ENCODE results near the gene HCRT. TPM values are rescaled to one million over a fixed set of nuclear protein-coding genes. Genes with fewer than 3 reads are reported as not detected.

Gene HCRT
- total and polyA plus RNA-seq, 2 of the 8 experiments (the other 6 are each of a cell fraction or from before 2014, with no cell fraction given) = not detected

DNA sequence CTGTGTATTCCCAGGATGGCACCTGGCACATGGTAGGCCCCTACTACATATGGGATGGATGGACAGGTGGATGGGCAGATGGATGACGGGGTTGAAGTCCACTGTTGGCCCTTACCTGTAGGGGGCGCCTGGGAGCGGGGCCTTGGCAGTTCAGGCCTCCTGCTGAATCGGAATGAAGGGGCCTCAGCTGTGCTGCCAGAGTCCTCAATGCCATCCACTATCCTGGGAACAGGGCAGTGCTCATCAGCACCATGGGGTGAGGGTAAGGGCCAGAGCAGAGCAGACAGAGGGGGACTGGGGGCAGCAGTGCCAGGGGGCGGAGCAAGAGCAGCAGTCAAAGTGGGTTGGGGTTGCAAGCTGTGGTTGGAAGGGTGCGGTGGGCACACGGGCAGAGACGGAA lies 22.1 kb downstream of the HCRT start:
- Histone ChIP-seq H3K18ac (ENCODE audit: extremely low read depth, low read length) (no peak overlapping the region), H2BK15ac (ENCODE audit: low read length) (no peak overlapping the region), H2BK12ac (ENCODE audit: low read depth, low read length) (no peak overlapping the region), H3K9me3 (ENCODE audit: insufficient read depth in 2 of 2, low read depth in 1 of 2, low read length in 1 of 2) (no peaks in the 10 kb centered on the region), H4K91ac (replicated peaks; ENCODE audit: insufficient read length, low read length) (no peak overlapping the region), H3K36me3 (ENCODE audit: control insufficient read depth in 2 of 4, insufficient read depth in 4 of 4, low read length in 3 of 4) (no peaks in the 10 kb centered on the region), H3K4ac (replicated peaks; ENCODE audit: insufficient read length, low read depth, low read length) (no peak overlapping the region), H3K27ac (ENCODE audit: low read depth, low read length) (no peak overlapping the region), H3K9ac (replicated peaks in 1 of 4; ENCODE audit: extremely low read depth in 1 of 4, low read depth in 3 of 4, low read length in 3 of 4) (no peak overlapping the region), H3K4me2 (ENCODE audit: insufficient read depth in 1 of 2, low read depth in 2 of 2, low read length in 2 of 2) (no peak overlapping the region), H3K4me3 (ENCODE audit: extremely low read depth in 1 of 4, insufficient read depth in 2 of 4, low read depth in 3 of 4, low read length in 4 of 4) (no peak overlapping the region), H2BK120ac (replicated peaks; ENCODE audit: low read depth, low read length) (no peak overlapping the region), H4K5ac (ENCODE audit: insufficient read length, low read depth, low read length) (no peak overlapping the region), H2BK20ac (ENCODE audit: low read length) (no peak overlapping the region; the same call in 1 of the 2 replicates), H3K56ac (replicated peaks; ENCODE audit: insufficient read length, low read depth, low read length) (no peak overlapping the region), H3K79me1 (ENCODE audit: low read depth, low read length) (no peaks in the 10 kb centered on the region), H2AK5ac (ENCODE audit: low read depth, low read length) (no peak overlapping the region), H3K23ac (ENCODE audit: insufficient read length) (no peak overlapping the region), H4K20me1 (replicated peaks in 1 of 2; ENCODE audit: control insufficient read depth in 1 of 2, insufficient read depth in 2 of 2, low read length in 2 of 2) (no peaks in the 10 kb centered on the region), H2BK5ac (ENCODE audit: low read depth, low read length) (no peak overlapping the region), H3K4me1 (replicated peaks in 1 of 4; ENCODE audit: control insufficient read depth in 3 of 4, insufficient read depth in 4 of 4, low read length in 3 of 4) (no peaks in the 10 kb centered on the region; a peak in 2 of 7 replicates), H2AFZ (ENCODE audit: low read length) (no peak overlapping the region), H3K14ac (ENCODE audit: insufficient read length) (no peak overlapping the region), H4K8ac (ENCODE audit: extremely low read depth, insufficient read depth, low read length) (peak overlapping the region; percentile 87; the same call in 1 of the 2 replicates), H3K23me2 (ENCODE audit: low read depth, low read length) (no peaks in the 10 kb centered on the region), H3K79me2 (ENCODE audit: control insufficient read depth in 1 of 2, insufficient read depth in 2 of 2, low read length in 2 of 2) (no peaks in the 10 kb centered on the region), H3K27me3 (replicated peaks in 1 of 4; ENCODE audit: control insufficient read depth in 3 of 4, extremely low read depth in 1 of 4, insufficient read depth in 3 of 4, low read length in 3 of 4) (no peaks in the 10 kb centered on the region)
- DNase-seq (ENCODE audit: low read depth in 1 of 2, low spot score in 2 of 2) (peak in 1 of 2 experiments; percentile 94), FAIRE-seq (peak; percentile 79)
- CTCF ChIA-PET (ENCODE audit: partially characterized antibody) = interaction anchor here (1.0 to 3.9 kb wide), 25 partner anchors 8 to 146 kb away, joined by 3 to 34 read pairs (median 6); partner anchors contain the start of genes DHX58, HSPB9 and KCNH4
- POLR2A ChIA-PET (ENCODE audit: partially characterized antibody) = interaction anchor here (0.7 to 1.0 kb wide), 2 partner anchors 9 to 42 kb away, joined by 3 read pairs; partner anchors contain the start of gene KAT2A
- 61% methylated on average over 8 of the region's 8 CpGs; no CpG with 5 or more reads in 1 of the 2 experiments for WGBS, 2 experiments (ENCODE audit: extremely low coverage in 1 of 2, insufficient coverage in 1 of 2, insufficient read length in 1 of 2, insufficient replicate concordance in 2 of 2, low coverage in 1 of 2, low lambda C conversion rate in 2 of 2, missing lambda C conversion rate in 1 of 2)
- TF ChIP-seq SIN3A (conservative IDR thresholded peaks at IDR 0.05 in 1 of 2, IDR thresholded peaks at IDR 0.05 in 1 of 2; ENCODE audit: low read depth in 1 of 2, low read length in 2 of 2) (peak in 1 of 2 experiments; percentile 47; a peak in 1 of 4 replicates), POU5F1 (IDR thresholded peaks at IDR 0.05; ENCODE audit: low read depth, low read length) (no peak), SIRT6 (IDR thresholded peaks at IDR 0.05; ENCODE audit: low read length) (no peak), BACH1 (IDR thresholded peaks at IDR 0.05; ENCODE audit: low read length) (no peak), RBBP5 (IDR thresholded peaks at IDR 0.05; ENCODE audit: borderline replicate concordance, low read depth, low read length) (no peak), YY1 (IDR thresholded peaks at IDR 0.05; ENCODE audit: low read depth, low read length) (peak; percentile 59; the same call in 1 of the 2 replicates), CTBP2 (IDR thresholded peaks at IDR 0.05; ENCODE audit: borderline replicate concordance, insufficient read depth, insufficient read length, low read length) (peak; percentile 56), RAD21 (IDR thresholded peaks at IDR 0.05 in 1 of 2, conservative IDR thresholded peaks at IDR 0.05 in 1 of 2; ENCODE audit: low read depth in 2 of 2, low read length in 2 of 2) (peak; percentile 64 to 73), GABPA (IDR thresholded peaks at IDR 0.05; ENCODE audit: borderline replicate concordance, insufficient read depth, low read length) (peak; percentile 46; the same call in 1 of the 2 replicates), HDAC6 (IDR thresholded peaks at IDR 0.05; ENCODE audit: low read depth, low read length) (no peak)
- TF ChIP-seq, protein P1, sequence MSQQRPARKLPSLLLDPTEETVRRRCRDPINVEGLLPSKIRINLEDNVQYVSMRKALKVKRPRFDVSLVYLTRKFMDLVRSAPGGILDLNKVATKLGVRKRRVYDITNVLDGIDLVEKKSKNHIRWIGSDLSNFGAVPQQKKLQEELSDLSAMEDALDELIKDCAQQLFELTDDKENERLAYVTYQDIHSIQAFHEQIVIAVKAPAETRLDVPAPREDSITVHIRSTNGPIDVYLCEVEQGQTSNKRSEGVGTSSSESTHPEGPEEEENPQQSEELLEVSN (IDR thresholded peaks at IDR 0.05) = no peak

Data from H1 (cell line).